ENCODE results near the gene GABBR2.

DNA sequence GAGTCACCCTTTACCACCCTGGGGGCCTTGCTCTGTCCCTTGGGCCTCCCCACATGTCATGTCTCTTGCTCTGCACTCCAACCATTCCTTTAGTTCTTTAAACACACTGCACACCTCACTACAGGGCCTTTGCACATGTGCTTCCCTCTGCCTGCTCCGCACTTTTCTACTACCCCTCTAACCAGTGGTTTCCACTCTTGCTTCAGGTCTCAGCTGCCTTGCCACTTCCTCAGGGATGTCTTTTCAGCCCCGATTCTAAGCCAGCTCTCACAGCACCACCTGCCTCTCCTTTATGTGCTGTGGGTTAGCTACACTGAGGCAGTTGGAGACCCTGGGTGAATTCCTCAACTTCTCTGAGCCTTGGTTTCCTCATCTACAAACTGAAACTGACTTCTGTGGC is 34.6 kb upstream of the GABBR2 start:
- TF ChIP-seq, protein P1, sequence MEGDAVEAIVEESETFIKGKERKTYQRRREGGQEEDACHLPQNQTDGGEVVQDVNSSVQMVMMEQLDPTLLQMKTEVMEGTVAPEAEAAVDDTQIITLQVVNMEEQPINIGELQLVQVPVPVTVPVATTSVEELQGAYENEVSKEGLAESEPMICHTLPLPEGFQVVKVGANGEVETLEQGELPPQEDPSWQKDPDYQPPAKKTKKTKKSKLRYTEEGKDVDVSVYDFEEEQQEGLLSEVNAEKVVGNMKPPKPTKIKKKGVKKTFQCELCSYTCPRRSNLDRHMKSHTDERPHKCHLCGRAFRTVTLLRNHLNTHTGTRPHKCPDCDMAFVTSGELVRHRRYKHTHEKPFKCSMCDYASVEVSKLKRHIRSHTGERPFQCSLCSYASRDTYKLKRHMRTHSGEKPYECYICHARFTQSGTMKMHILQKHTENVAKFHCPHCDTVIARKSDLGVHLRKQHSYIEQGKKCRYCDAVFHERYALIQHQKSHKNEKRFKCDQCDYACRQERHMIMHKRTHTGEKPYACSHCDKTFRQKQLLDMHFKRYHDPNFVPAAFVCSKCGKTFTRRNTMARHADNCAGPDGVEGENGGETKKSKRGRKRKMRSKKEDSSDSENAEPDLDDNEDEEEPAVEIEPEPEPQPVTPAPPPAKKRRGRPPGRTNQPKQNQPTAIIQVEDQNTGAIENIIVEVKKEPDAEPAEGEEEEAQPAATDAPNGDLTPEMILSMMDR (IDR thresholded peaks at IDR 0.05; ENCODE audit: low read depth, low read length) = no peak
- no peak for TF ChIP-seq EZH2phosphoT487 (IDR thresholded peaks at IDR 0.05; ENCODE audit: low read depth)

All from OCI-LY3 (cell line).